ENCODE measurements around the gene CEP152.

DNA sequence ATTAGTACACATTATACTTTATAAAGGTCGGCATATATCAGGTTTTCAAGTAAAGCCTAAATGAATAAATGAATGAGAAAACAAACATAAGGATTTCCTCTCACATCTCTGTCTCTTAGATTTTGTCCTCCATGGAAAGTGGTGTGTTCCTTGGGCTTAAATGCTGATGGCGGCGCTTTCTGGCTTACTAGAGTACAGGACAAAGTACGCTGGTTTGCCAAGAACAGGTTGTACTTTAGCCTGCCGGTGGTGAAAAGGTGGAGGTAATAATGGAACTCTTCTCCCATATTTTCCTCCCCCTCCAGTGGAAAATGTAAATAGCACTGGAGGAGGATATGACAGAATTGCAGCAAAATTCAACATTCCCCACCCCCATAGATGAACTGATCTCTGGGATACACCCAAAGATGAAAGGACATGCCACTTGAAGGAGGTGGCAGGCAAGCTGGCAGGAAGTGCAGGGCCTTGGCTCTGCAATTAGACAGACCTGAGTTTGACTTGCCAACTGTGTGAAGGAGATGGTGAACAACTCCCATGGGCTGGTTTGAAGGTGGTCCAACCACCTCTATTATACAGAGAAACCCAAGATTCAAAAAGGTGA is 29.3 kb downstream of the CEP152 start:
- TF ChIP-seq, protein P1, sequence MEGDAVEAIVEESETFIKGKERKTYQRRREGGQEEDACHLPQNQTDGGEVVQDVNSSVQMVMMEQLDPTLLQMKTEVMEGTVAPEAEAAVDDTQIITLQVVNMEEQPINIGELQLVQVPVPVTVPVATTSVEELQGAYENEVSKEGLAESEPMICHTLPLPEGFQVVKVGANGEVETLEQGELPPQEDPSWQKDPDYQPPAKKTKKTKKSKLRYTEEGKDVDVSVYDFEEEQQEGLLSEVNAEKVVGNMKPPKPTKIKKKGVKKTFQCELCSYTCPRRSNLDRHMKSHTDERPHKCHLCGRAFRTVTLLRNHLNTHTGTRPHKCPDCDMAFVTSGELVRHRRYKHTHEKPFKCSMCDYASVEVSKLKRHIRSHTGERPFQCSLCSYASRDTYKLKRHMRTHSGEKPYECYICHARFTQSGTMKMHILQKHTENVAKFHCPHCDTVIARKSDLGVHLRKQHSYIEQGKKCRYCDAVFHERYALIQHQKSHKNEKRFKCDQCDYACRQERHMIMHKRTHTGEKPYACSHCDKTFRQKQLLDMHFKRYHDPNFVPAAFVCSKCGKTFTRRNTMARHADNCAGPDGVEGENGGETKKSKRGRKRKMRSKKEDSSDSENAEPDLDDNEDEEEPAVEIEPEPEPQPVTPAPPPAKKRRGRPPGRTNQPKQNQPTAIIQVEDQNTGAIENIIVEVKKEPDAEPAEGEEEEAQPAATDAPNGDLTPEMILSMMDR (IDR thresholded peaks at IDR 0.05; ENCODE audit: poor library complexity, severe bottlenecking), result no peak
- no peak for TF ChIP-seq RAD21 (conservative IDR thresholded peaks at IDR 0.05)
- TF ChIP-seq, protein P2, sequence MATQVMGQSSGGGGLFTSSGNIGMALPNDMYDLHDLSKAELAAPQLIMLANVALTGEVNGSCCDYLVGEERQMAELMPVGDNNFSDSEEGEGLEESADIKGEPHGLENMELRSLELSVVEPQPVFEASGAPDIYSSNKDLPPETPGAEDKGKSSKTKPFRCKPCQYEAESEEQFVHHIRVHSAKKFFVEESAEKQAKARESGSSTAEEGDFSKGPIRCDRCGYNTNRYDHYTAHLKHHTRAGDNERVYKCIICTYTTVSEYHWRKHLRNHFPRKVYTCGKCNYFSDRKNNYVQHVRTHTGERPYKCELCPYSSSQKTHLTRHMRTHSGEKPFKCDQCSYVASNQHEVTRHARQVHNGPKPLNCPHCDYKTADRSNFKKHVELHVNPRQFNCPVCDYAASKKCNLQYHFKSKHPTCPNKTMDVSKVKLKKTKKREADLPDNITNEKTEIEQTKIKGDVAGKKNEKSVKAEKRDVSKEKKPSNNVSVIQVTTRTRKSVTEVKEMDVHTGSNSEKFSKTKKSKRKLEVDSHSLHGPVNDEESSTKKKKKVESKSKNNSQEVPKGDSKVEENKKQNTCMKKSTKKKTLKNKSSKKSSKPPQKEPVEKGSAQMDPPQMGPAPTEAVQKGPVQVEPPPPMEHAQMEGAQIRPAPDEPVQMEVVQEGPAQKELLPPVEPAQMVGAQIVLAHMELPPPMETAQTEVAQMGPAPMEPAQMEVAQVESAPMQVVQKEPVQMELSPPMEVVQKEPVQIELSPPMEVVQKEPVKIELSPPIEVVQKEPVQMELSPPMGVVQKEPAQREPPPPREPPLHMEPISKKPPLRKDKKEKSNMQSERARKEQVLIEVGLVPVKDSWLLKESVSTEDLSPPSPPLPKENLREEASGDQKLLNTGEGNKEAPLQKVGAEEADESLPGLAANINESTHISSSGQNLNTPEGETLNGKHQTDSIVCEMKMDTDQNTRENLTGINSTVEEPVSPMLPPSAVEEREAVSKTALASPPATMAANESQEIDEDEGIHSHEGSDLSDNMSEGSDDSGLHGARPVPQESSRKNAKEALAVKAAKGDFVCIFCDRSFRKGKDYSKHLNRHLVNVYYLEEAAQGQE (IDR thresholded peaks at IDR 0.05; ENCODE audit: borderline replicate concordance), result no peak
- TF ChIP-seq TAF1 (IDR thresholded peaks at IDR 0.05; ENCODE audit: low read depth), result no peak

Measured in neural cell (in vitro differentiated cells).